DOHH2 (cell line): Measurements from ENCODE around the gene SARM1.

Source experiments
- H3F3A ChIP-seq: fragments of 200-600 bp; sonication (generic), shearing (Covaris generic); 2 replicates; pipeline ENCODE4 v1.6.0; 2016; ENCODE audit warnings: antibody characterized with exemption, mild to moderate bottlenecking; ENCODE audit not compliant: control insufficient read depth, insufficient read depth
- H3K27ac ChIP-seq: fragments of 200-600 bp; sonication (generic); 2 replicates; pipeline ENCODE4 v1.5.1; 2014; ENCODE audit warnings: low read depth, mild to moderate bottlenecking, low read length, moderate library complexity
- H3K27me3 ChIP-seq: fragments of 200-600 bp; sonication (generic); 2 replicates; pipeline ENCODE4 v1.6.1; 2014; ENCODE audit warnings: mild to moderate bottlenecking, low read length, mixed read lengths; ENCODE audit not compliant: control insufficient read depth
- H3K36me3 ChIP-seq: fragments of 200-600 bp; sonication (generic); 2 replicates; pipeline ENCODE4 v1.6.1; 2014; ENCODE audit warnings: mild to moderate bottlenecking, low read length, moderate library complexity, mixed read lengths; ENCODE audit not compliant: control insufficient read depth
- H3K4me1 ChIP-seq: fragments of 200-600 bp; sonication (generic); 2 replicates; pipeline ENCODE4 v1.6.1; 2014; ENCODE audit warnings: mild to moderate bottlenecking, low read length, mixed read lengths; ENCODE audit not compliant: control insufficient read depth
- H3K4me2 ChIP-seq: fragments of 200-600 bp; sonication (generic); 2 replicates; pipeline ENCODE4 v1.6.0; 2014; ENCODE audit warnings: mild to moderate bottlenecking, low read length, moderate library complexity
- H3K4me3 ChIP-seq: fragments of 200-600 bp; sonication (generic); 2 replicates; pipeline ENCODE4 v1.5.1; 2014; ENCODE audit warnings: mild to moderate bottlenecking, low read length, mixed read lengths
- H3K79me2 ChIP-seq: fragments of 200-600 bp; sonication (generic); 2 replicates; pipeline ENCODE4 v1.6.1; 2014; ENCODE audit warnings: mild to moderate bottlenecking, low read length, mixed read lengths; ENCODE audit not compliant: control insufficient read depth
- H3K9me2 ChIP-seq: fragments of 200-600 bp; sonication (generic); replicated peaks from 2 replicates; pipeline ENCODE4 v1.6.1; 2014; ENCODE audit warnings: mild to moderate bottlenecking, low read length, mixed read lengths; ENCODE audit not compliant: control insufficient read depth
- H3K9me3 ChIP-seq: fragments of 200-600 bp; sonication (generic); 2 replicates; pipeline ENCODE4 v1.6.1; 2014; ENCODE audit warnings: antibody characterized with exemption, low read length, mixed read lengths; ENCODE audit not compliant: control insufficient read depth, insufficient read depth
- H4K20me1 ChIP-seq: fragments of 200-600 bp; sonication (generic); 2 replicates; pipeline ENCODE4 v1.6.0; 2014; ENCODE audit warnings: low read depth, mild to moderate bottlenecking, antibody characterized with exemption, low read length, moderate library complexity; ENCODE audit not compliant: control insufficient read depth, insufficient read depth
- CTCF ChIP-seq: fragments of 200-600 bp; sonication (generic); IDR thresholded peaks from one replicate; pipeline ENCODE4 v1.5.1; 2014; ENCODE audit warnings: antibody characterized with exemption, mild to moderate bottlenecking, low read depth, low read length; ENCODE audit not compliant: poor library complexity, severe bottlenecking
- EZH2phosphoT487 ChIP-seq: fragments of 200-600 bp; sonication (generic); IDR thresholded peaks from 2 replicates; pipeline ENCODE4 v1.6.1; 2017; ENCODE audit warnings: borderline replicate concordance, mild to moderate bottlenecking, antibody characterized with exemption, low read length, moderate library complexity, mixed read lengths

Gene SARM1

GRCh38 chr17:28391401-28391800 is 19.9 kb downstream of the SARM1 start:
- no peaks in the 10 kb centered on the region for H3K27me3 ChIP-seq
- H4K20me1 ChIP-seq, result no peaks in the 10 kb centered on the region
- TF ChIP-seq CTCF, result no peak
- H3F3A ChIP-seq, result no peaks in the 10 kb centered on the region
- no peak overlapping the region for H3K27ac ChIP-seq
- H3K36me3 ChIP-seq, result peaks cover 9% of the 10 kb centered on the region; the same call in 1 of the 2 replicates
- H3K4me2 ChIP-seq, result no peak overlapping the region
- no peaks in the 10 kb centered on the region for H3K9me2 ChIP-seq
- H3K4me1 ChIP-seq, result no peaks in the 10 kb centered on the region
- H3K79me2 ChIP-seq, result no peaks in the 10 kb centered on the region
- H3K9me3 ChIP-seq, result no peaks in the 10 kb centered on the region
- H3K4me3 ChIP-seq, result no peak overlapping the region

- H4K20me1 ChIP-seq, result no peaks in the 10 kb centered on the region
- H3K36me3 ChIP-seq, result peaks cover 9% of the 10 kb centered on the region; the same call in 1 of the 2 replicates
- H3F3A ChIP-seq, result no peaks in the 10 kb centered on the region
- no peaks in the 10 kb centered on the region for H3K79me2 ChIP-seq
- no peaks in the 10 kb centered on the region for H3K4me1 ChIP-seq
- no peak overlapping the region for H3K4me2 ChIP-seq
- no peak overlapping the region for H3K4me3 ChIP-seq
- H3K27ac ChIP-seq, result no peak overlapping the region
- TF ChIP-seq EZH2phosphoT487 (no peak), CTCF (no peak)
- H3K9me3 ChIP-seq, result no peaks in the 10 kb centered on the region
- no peaks in the 10 kb centered on the region for H3K9me2 ChIP-seq
- H3K27me3 ChIP-seq, result no peaks in the 10 kb centered on the region
These were observed 21.0 kb downstream of the SARM1 start for GRCh38 chr17:28392491-28392890.

- TF ChIP-seq EZH2phosphoT487, result no peak
- TF ChIP-seq CTCF, result no peak
- no peak overlapping the region for H3K27ac ChIP-seq
- H3K4me1 ChIP-seq, result no peaks in the 10 kb centered on the region
- H3K9me3 ChIP-seq, result no peaks in the 10 kb centered on the region
- H3K36me3 ChIP-seq, result peaks cover 6% of the 10 kb centered on the region; the same call in 1 of the 2 replicates
- H3K9me2 ChIP-seq, result no peaks in the 10 kb centered on the region
- H3K4me3 ChIP-seq, result no peak overlapping the region
- no peaks in the 10 kb centered on the region for H3F3A ChIP-seq
- no peaks in the 10 kb centered on the region for H3K27me3 ChIP-seq
- H3K4me2 ChIP-seq, result no peak overlapping the region
- H3K79me2 ChIP-seq, result no peaks in the 10 kb centered on the region
- no peaks in the 10 kb centered on the region for H4K20me1 ChIP-seq
These were observed 23.0 kb downstream of the SARM1 start for GRCh38 chr17:28394337-28395116.
